Upper lobe of left lung (tissue), 6 donors: ENCODE results near the gene HOXA10. TPM values are rescaled to one million over a fixed set of nuclear protein-coding genes. Genes with fewer than 3 reads are reported as not detected.

ENCODE experiments used
- ATAC-seq, 2 donors: fragments of 200-7000 bp; cut with Tn5 transposase; one replicate each; pipeline ENCODE4 v1.9.1; 2022; ENCODE audit warnings: mild to moderate bottlenecking in 2 of 2, moderate library complexity in 2 of 2; ENCODE audit not compliant: low FRiP score in 2 of 2
- DNase-seq, 2 donors: peaks; one replicate each; pipeline ENCODE4 v3.0.0-alpha.2; 2019 to 2020
- H3K27ac ChIP-seq, 4 donors: fragments of 200-600 bp; sonication (generic); one replicate each; pipeline ENCODE4 v1.5.1; 2016 to 2019
- H3K27me3 ChIP-seq, 4 donors: fragments of 200-600 bp; sonication (generic); one replicate each; pipeline ENCODE4 v1.5.1; 2017 to 2019
- H3K36me3 ChIP-seq, 4 donors: fragments of 200-600 bp; sonication (generic); one replicate each; pipeline ENCODE4 v1.5.1; 2016 to 2019
- H3K4me1 ChIP-seq, 4 donors: fragments of 200-600 bp; sonication (generic); one replicate each; pipeline ENCODE4 v1.5.1; 2018 to 2019
- H3K4me3 ChIP-seq, 4 donors: fragments of 200-600 bp; sonication (generic); one replicate each; pipeline ENCODE4 v1.5.1; 2017 to 2019; ENCODE audit warnings: mild to moderate bottlenecking in 2 of 4, moderate library complexity in 1 of 4
- H3K9me3 ChIP-seq, 4 donors: fragments of 200-600 bp; sonication (generic); one replicate each; pipeline ENCODE4 v1.5.1; 2018 to 2019
- EP300 ChIP-seq, 4 donors: sonication (generic); formaldehyde crosslinking; IDR thresholded peaks; one replicate each; pipeline ENCODE4 v1.5.1; 2017; ENCODE audit warnings: antibody characterized with exemption in 4 of 4, control low read depth in 2 of 4
- POLR2A ChIP-seq, 4 donors: fragments of 450-650 bp; IDR thresholded peaks; one replicate each; pipeline ENCODE4 v1.5.1; 2016 to 2017; ENCODE audit warnings: antibody characterized with exemption in 4 of 4, mild to moderate bottlenecking in 2 of 4
- POLR2AphosphoS5 ChIP-seq, 2 donors: sonication (generic); formaldehyde crosslinking; IDR thresholded peaks; one replicate each; pipeline ENCODE4 v1.5.1; 2017; ENCODE audit warnings: antibody characterized with exemption in 2 of 2
- WGBS, 2 donors: methylation state at CpG; one replicate each; pipeline ENCODE4 v1.1.5; 2017 to 2018; 5-methylcytosine and 5-hydroxymethylcytosine counted together
- total RNA-seq, 6 donors: library from RNA; depleted of rRNA in 4 of 6; stranded (reverse); fragments of >200 nt in 4 of 6; gene quantifications; one replicate each; pipeline versions ENCODE4 v1.1.0 to v1.2.1, GENCODE V29; 2016 to 2021
- TF ChIP-seq, protein P1 (sequence below), 6 experiments: fragments of 450-650 bp in 4 of 6; fragments of 200-600 bp in 2 of 6; sonication (generic) in 2 of 6; IDR thresholded peaks; one replicate each; pipeline ENCODE4 v1.5.1; 2016 to 2019; ENCODE audit warnings: antibody characterized with exemption in 6 of 6
- donor health status: DM: no; HTN: no; CAD: no; lungs with moderate emphysema.
- donor health status: DM: no; HTN: yes; CAD: no; lungs with severe emphysema.

HOXA10 gene
- total RNA-seq, 6 donors from 2014 or later, result 0.15 to 0.24 TPM; not detected in 4

DNA sequence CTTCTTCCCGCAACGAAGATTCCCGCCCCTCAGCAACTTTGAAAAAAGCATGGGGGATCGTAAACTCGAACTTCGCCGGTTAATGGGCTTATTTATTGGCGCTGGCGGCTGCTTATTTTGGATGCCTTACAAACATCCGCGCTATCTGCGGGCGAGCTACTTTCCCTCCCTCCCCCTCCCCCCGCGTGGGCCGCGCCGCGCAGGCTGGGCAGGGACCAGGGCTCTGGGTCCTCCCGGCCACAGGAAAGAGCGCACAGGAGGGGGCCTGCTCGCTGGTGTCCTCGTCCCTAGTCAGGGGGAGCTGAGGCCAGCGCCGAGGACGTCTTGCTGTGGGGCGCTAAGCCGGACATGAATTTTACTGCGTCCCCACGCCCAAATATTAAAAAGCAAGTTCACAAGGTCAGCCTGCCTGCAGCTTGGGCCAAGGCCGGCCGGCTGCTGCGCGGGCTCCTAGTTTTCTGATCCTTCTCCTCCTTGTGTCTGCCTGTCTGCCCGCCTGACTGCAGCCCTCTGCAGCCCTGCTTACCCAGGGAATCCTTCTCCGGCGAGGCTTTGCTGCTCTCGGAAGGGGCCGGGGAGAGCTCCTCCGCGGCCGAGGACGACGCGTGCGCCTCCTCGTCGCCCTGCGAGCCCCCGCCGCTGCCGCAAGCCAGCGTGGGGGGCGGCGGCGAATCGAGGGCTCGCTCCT lies 1.2 kb downstream of the HOXA10 start:
- Histone ChIP-seq H3K9me3 (peaks cover 0 to 6% (median 0%) of the 10 kb centered on the region in 4 donors), H3K27ac (no peak overlapping the region), H3K4me1 (peaks cover 24 to 44% (median 33%) of the 10 kb centered on the region in 4 donors), H3K4me3 (peak overlapping the region; percentile 3 to 53 (median 40)), H3K36me3 (no peaks in the 10 kb centered on the region), H3K27me3 (peaks cover 2 to 95% (median 77%) of the 10 kb centered on the region in 4 donors)
- 2 to 3% methylated on average over 23 of the region's 58 CpGs for WGBS, 2 donors
- ATAC-seq (peak in 1 of 2 donors; percentile 44), DNase-seq (peak; percentile 17 to 87)
- TF ChIP-seq, protein P1, sequence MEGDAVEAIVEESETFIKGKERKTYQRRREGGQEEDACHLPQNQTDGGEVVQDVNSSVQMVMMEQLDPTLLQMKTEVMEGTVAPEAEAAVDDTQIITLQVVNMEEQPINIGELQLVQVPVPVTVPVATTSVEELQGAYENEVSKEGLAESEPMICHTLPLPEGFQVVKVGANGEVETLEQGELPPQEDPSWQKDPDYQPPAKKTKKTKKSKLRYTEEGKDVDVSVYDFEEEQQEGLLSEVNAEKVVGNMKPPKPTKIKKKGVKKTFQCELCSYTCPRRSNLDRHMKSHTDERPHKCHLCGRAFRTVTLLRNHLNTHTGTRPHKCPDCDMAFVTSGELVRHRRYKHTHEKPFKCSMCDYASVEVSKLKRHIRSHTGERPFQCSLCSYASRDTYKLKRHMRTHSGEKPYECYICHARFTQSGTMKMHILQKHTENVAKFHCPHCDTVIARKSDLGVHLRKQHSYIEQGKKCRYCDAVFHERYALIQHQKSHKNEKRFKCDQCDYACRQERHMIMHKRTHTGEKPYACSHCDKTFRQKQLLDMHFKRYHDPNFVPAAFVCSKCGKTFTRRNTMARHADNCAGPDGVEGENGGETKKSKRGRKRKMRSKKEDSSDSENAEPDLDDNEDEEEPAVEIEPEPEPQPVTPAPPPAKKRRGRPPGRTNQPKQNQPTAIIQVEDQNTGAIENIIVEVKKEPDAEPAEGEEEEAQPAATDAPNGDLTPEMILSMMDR (IDR thresholded peaks at IDR 0.05), result no peak
- TF ChIP-seq EP300 (IDR thresholded peaks at IDR 0.05), result no peak
- TF ChIP-seq POLR2A (IDR thresholded peaks at IDR 0.05), result no peak
- no peak for TF ChIP-seq POLR2AphosphoS5 (IDR thresholded peaks at IDR 0.05)

DNA sequence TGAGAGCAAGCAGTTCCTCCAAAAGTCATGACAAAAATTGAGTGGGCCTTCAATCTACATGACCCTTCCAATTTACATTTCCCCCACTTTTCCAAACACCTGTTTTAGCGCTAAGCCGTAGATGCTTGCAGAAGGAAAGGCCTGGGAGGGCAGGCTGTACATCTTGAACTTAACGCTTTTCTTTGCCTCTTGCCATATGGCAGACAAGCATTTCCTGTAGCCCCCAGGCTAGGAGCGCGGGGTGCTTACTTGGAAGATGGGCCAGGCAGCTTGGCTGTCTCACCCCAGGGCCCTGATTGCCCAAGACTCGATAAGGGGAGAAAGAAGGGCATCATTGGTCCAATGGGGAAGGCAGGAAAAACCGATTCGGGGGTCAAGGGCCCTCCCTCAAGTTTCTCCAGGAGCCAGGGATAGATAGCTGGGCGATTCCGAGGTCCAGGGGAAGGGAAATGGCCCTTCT lies 1.8 kb downstream of the HOXA10 start:
- H3K27me3 ChIP-seq, result peaks cover 2 to 96% (median 78%) of the 10 kb centered on the region in 4 donors
- H3K4me3 ChIP-seq, result peak overlapping the region in 2 of 4 donors; percentile 47 to 53
- H3K9me3 ChIP-seq, result peaks cover 0 to 6% (median 0%) of the 10 kb centered on the region in 4 donors
- H3K36me3 ChIP-seq, result no peaks in the 10 kb centered on the region
- H3K27ac ChIP-seq, result no peak overlapping the region
- 19 to 20% methylated on average over 5 to 10 of the region's 10 CpGs for WGBS, 2 donors
- H3K4me1 ChIP-seq, result peaks cover 24 to 44% (median 34%) of the 10 kb centered on the region in 4 donors
- no peak for TF ChIP-seq POLR2AphosphoS5 (IDR thresholded peaks at IDR 0.05)
- no peak for TF ChIP-seq POLR2A (IDR thresholded peaks at IDR 0.05)
- no peak for TF ChIP-seq EP300 (IDR thresholded peaks at IDR 0.05)
- TF ChIP-seq, protein P1 (IDR thresholded peaks at IDR 0.05), result no peak
- ATAC-seq (no peak), DNase-seq (peak in 1 of 2 donors; percentile 8)

DNA sequence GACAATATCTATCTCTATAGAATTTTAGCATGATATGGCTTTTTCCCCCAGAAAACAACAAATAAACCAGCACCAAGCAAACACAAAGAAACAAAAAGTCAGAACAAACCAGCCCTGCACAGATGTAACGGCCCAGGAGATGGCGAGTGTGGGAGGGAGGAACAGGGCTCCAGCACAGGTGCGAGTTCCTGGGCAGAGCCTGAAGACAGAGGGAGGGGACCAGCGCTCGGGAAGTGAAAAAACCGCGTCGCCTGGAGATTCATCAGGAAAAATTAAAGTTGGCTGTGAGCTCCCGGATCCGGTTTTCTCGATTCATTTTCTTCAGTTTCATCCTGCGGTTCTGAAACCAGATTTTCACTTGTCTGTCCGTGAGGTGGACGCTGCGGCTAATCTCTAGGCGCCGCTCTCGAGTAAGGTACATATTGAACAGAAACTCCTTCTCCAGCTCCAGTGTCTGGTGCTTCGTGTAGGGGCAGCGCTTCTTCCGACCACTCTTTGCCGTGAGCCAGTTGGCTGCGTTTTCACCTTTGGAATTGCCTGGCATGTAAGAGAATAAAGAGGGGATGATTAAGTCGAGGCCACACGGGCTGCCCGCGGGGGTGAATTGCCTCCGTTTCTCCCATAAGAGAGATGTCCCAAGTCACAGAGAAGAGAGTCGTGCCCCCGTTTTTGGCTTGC lies 2.3 kb downstream of the HOXA10 start:
- Histone ChIP-seq H3K27me3 (peaks cover 2 to 98% (median 78%) of the 10 kb centered on the region in 4 donors), H3K27ac (no peak overlapping the region), H3K4me3 (peak overlapping the region in 1 of 4 donors; percentile 5), H3K4me1 (peaks cover 24 to 49% (median 36%) of the 10 kb centered on the region in 4 donors), H3K36me3 (no peaks in the 10 kb centered on the region), H3K9me3 (peaks cover 0 to 6% (median 0%) of the 10 kb centered on the region in 4 donors)
- WGBS, 2 donors, result 7 to 9% methylated on average over 29 to 30 of the region's 30 CpGs
- no peak for ATAC-seq
- DNase-seq, result peak in 1 of 2 donors; percentile 18
- no peak for TF ChIP-seq POLR2A (IDR thresholded peaks at IDR 0.05)
- TF ChIP-seq EP300 (IDR thresholded peaks at IDR 0.05), result no peak
- TF ChIP-seq, protein P1 (IDR thresholded peaks at IDR 0.05), result no peak
- TF ChIP-seq POLR2AphosphoS5 (IDR thresholded peaks at IDR 0.05), result no peak

DNA sequence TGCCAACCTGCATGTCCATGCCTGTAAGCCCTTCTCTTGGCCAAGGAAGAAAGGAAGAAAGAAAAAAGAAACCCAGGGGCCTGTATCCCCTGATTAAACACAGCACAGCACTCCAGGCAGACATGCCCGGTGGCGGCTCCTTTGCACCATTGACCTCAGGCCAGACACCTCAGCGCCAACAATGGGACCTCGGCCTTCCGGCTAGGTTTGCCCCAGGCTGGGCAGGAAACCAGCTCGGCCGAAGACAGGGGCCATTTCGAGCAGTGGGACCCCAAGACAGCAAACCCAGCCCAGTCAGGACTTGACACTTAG lies 2.8 kb downstream of the HOXA10 start:
- H3K4me3 ChIP-seq, result peak overlapping the region in 1 of 4 donors; percentile 5
- no peaks in the 10 kb centered on the region for H3K36me3 ChIP-seq
- H3K27ac ChIP-seq, result no peak overlapping the region
- 8 to 12% methylated on average over 8 of the region's 8 CpGs for WGBS, 2 donors
- peaks cover 0 to 6% (median 0%) of the 10 kb centered on the region in 4 donors for H3K9me3 ChIP-seq
- peaks cover 2 to 98% (median 80%) of the 10 kb centered on the region in 4 donors for H3K27me3 ChIP-seq
- no peak for TF ChIP-seq POLR2AphosphoS5 (IDR thresholded peaks at IDR 0.05)
- TF ChIP-seq EP300 (IDR thresholded peaks at IDR 0.05), result no peak
- no peak for TF ChIP-seq POLR2A (IDR thresholded peaks at IDR 0.05)
- TF ChIP-seq, protein P1 (IDR thresholded peaks at IDR 0.05), result no peak
- peaks cover 24 to 54% (median 40%) of the 10 kb centered on the region in 4 donors for H3K4me1 ChIP-seq
- ATAC-seq (no peak), DNase-seq (peak in 1 of 2 donors; percentile 14)
